DOHH2 (cell line): Measurements from ENCODE around the gene STIM2.
A peak's percentile ranks its signal among the peaks of the same experiment; 100 is the strongest.

Experiments used
- H3F3A ChIP-seq: fragments of 200-600 bp; sonication (generic), shearing (Covaris generic); 2 replicates; pipeline ENCODE4 v1.6.0; 2016; ENCODE audit warnings: antibody characterized with exemption, mild to moderate bottlenecking; ENCODE audit not compliant: control insufficient read depth, insufficient read depth
- H3K27ac ChIP-seq: fragments of 200-600 bp; sonication (generic); 2 replicates; pipeline ENCODE4 v1.5.1; 2014; ENCODE audit warnings: low read depth, mild to moderate bottlenecking, low read length, moderate library complexity
- H3K27me3 ChIP-seq: fragments of 200-600 bp; sonication (generic); 2 replicates; pipeline ENCODE4 v1.6.1; 2014; ENCODE audit warnings: mild to moderate bottlenecking, low read length, mixed read lengths; ENCODE audit not compliant: control insufficient read depth
- H3K36me3 ChIP-seq: fragments of 200-600 bp; sonication (generic); 2 replicates; pipeline ENCODE4 v1.6.1; 2014; ENCODE audit warnings: mild to moderate bottlenecking, low read length, moderate library complexity, mixed read lengths; ENCODE audit not compliant: control insufficient read depth
- H3K4me1 ChIP-seq: fragments of 200-600 bp; sonication (generic); 2 replicates; pipeline ENCODE4 v1.6.1; 2014; ENCODE audit warnings: mild to moderate bottlenecking, low read length, mixed read lengths; ENCODE audit not compliant: control insufficient read depth
- H3K4me2 ChIP-seq: fragments of 200-600 bp; sonication (generic); 2 replicates; pipeline ENCODE4 v1.6.0; 2014; ENCODE audit warnings: mild to moderate bottlenecking, low read length, moderate library complexity
- H3K4me3 ChIP-seq: fragments of 200-600 bp; sonication (generic); 2 replicates; pipeline ENCODE4 v1.5.1; 2014; ENCODE audit warnings: mild to moderate bottlenecking, low read length, mixed read lengths
- H3K79me2 ChIP-seq: fragments of 200-600 bp; sonication (generic); 2 replicates; pipeline ENCODE4 v1.6.1; 2014; ENCODE audit warnings: mild to moderate bottlenecking, low read length, mixed read lengths; ENCODE audit not compliant: control insufficient read depth
- H3K9me2 ChIP-seq: fragments of 200-600 bp; sonication (generic); replicated peaks from 2 replicates; pipeline ENCODE4 v1.6.1; 2014; ENCODE audit warnings: mild to moderate bottlenecking, low read length, mixed read lengths; ENCODE audit not compliant: control insufficient read depth
- H3K9me3 ChIP-seq: fragments of 200-600 bp; sonication (generic); 2 replicates; pipeline ENCODE4 v1.6.1; 2014; ENCODE audit warnings: antibody characterized with exemption, low read length, mixed read lengths; ENCODE audit not compliant: control insufficient read depth, insufficient read depth
- H4K20me1 ChIP-seq: fragments of 200-600 bp; sonication (generic); 2 replicates; pipeline ENCODE4 v1.6.0; 2014; ENCODE audit warnings: low read depth, mild to moderate bottlenecking, antibody characterized with exemption, low read length, moderate library complexity; ENCODE audit not compliant: control insufficient read depth, insufficient read depth
- CTCF ChIP-seq: fragments of 200-600 bp; sonication (generic); IDR thresholded peaks from one replicate; pipeline ENCODE4 v1.5.1; 2014; ENCODE audit warnings: antibody characterized with exemption, mild to moderate bottlenecking, low read depth, low read length; ENCODE audit not compliant: poor library complexity, severe bottlenecking
- EZH2phosphoT487 ChIP-seq: fragments of 200-600 bp; sonication (generic); IDR thresholded peaks from 2 replicates; pipeline ENCODE4 v1.6.1; 2017; ENCODE audit warnings: borderline replicate concordance, mild to moderate bottlenecking, antibody characterized with exemption, low read length, moderate library complexity, mixed read lengths

The STIM2 gene

DNA sequence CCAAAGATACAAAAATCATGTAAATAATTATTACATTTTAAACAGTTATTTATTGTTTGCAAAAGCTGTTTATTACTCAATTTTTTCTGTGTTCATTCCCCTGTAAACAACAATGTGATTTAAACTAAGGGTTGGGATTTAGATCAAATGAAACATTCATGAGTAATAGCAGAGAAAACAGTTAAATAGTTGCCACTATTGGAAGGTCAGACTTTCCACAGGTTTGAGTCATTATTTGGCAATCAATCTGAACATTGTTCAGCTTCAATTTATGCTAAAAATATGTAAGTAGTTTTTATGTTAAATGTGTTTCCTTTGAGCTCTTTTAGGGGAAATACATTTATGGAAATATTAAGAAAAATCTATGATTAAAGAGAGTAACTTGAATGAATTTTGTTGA is 144.9 kb downstream of the STIM2 start:
- Histone ChIP-seq H3K4me1 (peaks cover 80% of the 10 kb centered on the region), H3K9me3 (no peaks in the 10 kb centered on the region), H3K9me2 (no peaks in the 10 kb centered on the region), H3F3A (peaks cover 28% of the 10 kb centered on the region), H3K27ac (peak overlapping the region; percentile 57), H3K36me3 (peaks cover 80% of the 10 kb centered on the region), H4K20me1 (no peaks in the 10 kb centered on the region), H3K4me2 (peak overlapping the region; percentile 33; the same call in 1 of the 2 replicates), H3K4me3 (no peak overlapping the region), H3K27me3 (no peaks in the 10 kb centered on the region), H3K79me2 (peaks cover 5% of the 10 kb centered on the region)
- TF ChIP-seq EZH2phosphoT487 (no peak), CTCF (no peak)

DNA sequence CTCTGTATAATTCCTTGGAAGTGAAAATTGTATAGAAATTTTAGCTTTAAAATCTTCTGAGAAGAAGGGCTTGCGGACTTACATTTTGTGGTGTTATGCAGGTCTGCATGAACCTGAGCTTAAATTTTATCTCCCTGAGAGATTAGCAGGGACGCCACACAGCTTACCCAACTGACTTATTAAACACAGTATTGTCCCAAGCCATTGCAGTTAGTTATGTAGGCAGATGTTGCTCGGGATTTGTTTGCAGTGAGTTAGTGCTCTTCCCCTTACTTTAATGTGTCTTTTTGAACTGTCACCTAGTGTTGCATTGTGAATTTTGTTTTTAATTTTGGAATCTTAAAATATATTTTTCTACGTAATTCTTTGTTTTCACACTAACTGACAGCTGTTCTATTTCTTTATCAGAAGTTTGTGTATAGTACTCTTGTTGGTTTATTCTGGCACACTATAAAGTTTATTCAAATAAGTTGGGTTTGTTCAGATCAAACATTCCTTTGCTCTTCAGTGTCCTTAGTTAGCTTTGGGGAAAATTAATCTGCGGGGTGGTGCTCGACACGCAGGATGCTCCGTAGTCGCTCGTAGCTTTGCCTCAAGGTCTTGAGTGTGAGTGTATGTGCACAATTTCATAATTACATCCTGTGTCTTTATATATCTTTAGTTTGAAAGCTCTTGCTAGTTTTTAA is 145.4 kb downstream of the STIM2 start:
- H3K27me3 ChIP-seq, result no peaks in the 10 kb centered on the region
- peak overlapping the region; percentile 57 for H3K27ac ChIP-seq
- H3K4me2 ChIP-seq, result peak overlapping the region; percentile 33
- H3K9me2 ChIP-seq, result no peaks in the 10 kb centered on the region
- H3K79me2 ChIP-seq, result peaks cover 5% of the 10 kb centered on the region
- peaks cover 79% of the 10 kb centered on the region for H3K4me1 ChIP-seq
- no peak for TF ChIP-seq EZH2phosphoT487
- no peak for TF ChIP-seq CTCF
- H3K9me3 ChIP-seq, result no peaks in the 10 kb centered on the region
- H3K36me3 ChIP-seq, result peaks cover 78% of the 10 kb centered on the region
- peaks cover 26% of the 10 kb centered on the region for H3F3A ChIP-seq
- H3K4me3 ChIP-seq, result peak overlapping the region; percentile 18; the same call in 1 of the 2 replicates
- no peaks in the 10 kb centered on the region for H4K20me1 ChIP-seq

DNA sequence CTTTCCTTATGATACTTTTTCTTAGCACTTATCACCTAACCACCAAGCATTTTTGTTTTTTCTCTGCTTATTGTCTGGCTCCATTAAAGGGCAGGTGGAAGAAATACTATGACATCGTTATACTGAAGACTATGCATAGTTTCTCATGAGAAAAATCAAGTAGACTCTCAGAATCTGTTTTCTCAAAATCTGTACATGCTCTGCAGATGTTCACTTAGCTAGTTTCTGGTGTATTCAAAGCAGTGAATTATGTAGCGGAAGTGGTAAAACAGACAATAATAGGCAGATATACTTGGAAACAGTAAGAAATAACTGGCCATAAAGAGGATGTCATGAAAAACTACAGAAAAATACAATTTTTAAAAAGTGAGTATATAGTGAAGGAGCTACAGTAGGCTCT is 146.0 kb downstream of the STIM2 start:
- Histone ChIP-seq H3K27me3 (no peaks in the 10 kb centered on the region), H3K4me1 (peaks cover 73% of the 10 kb centered on the region), H3K9me2 (no peaks in the 10 kb centered on the region), H3K4me2 (peak overlapping the region; percentile 33), H3K79me2 (no peaks in the 10 kb centered on the region; the same call in 1 of the 2 replicates), H4K20me1 (no peaks in the 10 kb centered on the region), H3K36me3 (peaks cover 75% of the 10 kb centered on the region), H3K9me3 (no peaks in the 10 kb centered on the region), H3K4me3 (peak overlapping the region; percentile 18; the same call in 1 of the 2 replicates), H3K27ac (peak overlapping the region; percentile 57), H3F3A (peaks cover 26% of the 10 kb centered on the region)
- TF ChIP-seq CTCF (no peak), EZH2phosphoT487 (no peak)
